GM18868 (cell line): ENCODE data around the gene HYCC2.
"Not testable (repeated sequence)": the region's sequence is repeated elsewhere in the genome, so short reads cannot be mapped to it uniquely, and the experiment has no call there.

Experiments used
- ATAC-seq: cut with Tn5 transposase; IDR thresholded peaks from one replicate; pipeline ENCODE4 v1.9.1; 2021; ENCODE audit warnings: mild to moderate bottlenecking, moderate library complexity; ENCODE audit not compliant: unreplicated experiment

The HYCC2 gene

DNA sequence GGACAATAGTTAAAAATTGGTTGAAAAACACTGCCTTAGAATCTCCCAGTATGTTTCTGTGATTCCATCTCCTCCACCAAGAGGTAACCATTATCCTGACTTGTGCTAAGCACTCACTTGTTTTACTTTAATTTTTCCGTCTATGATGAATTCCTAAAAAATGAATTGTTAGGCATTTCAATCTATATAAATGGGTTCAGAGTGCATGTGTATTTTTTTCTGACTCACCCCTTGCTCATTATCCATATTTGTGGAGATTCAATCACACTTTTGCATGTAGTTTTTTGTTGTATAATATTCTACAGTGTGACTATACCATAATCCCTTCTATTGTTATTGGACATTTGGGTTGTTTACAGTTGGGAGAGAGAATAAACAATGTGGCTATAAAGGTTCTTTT is 1.6 kb upstream of the HYCC2 start:
- no peak for ATAC-seq

DNA sequence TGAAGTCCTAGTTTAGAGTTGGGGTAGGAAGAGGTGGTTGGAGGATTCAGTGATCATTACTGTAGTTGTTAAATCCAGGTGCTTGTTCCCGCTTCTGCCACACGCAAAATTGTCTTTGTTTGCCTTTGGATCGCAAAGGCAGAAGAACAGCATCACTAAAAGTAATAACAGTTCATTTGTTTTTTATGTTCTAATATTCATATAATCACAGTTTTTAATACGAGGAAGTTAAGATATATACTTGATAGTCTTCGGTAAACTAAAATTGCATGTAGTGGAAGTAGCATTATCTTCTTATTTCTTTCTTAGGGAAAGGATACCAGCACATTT is 695 bp upstream of the HYCC2 start:
- no peak for ATAC-seq

DNA sequence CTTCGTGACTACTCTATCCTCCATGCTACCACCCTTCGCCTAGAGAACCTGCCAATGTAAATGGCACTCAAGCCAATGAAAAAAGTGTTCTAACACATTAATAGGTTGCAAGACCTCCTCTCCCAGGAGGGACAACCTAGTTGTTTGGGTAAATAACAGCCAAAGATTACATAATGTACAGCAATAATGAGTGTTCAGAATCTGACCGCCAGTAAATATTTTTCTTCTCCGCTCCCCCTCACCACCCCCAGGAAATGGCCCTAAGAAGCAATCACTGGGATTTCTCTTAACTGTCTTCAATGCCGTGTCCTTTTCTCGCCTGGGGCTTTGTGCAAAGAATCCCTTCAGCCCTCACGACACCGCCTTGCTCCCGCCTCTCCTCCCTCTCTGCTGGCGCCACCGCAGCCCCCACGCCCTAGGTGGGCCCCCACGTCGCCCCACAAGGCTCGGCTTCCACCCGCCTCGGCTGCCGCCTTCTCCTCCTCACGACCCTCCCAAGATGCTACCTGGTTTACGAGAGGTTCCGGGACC is 458 bp downstream of the HYCC2 start:
- peak; percentile 17 for ATAC-seq

DNA sequence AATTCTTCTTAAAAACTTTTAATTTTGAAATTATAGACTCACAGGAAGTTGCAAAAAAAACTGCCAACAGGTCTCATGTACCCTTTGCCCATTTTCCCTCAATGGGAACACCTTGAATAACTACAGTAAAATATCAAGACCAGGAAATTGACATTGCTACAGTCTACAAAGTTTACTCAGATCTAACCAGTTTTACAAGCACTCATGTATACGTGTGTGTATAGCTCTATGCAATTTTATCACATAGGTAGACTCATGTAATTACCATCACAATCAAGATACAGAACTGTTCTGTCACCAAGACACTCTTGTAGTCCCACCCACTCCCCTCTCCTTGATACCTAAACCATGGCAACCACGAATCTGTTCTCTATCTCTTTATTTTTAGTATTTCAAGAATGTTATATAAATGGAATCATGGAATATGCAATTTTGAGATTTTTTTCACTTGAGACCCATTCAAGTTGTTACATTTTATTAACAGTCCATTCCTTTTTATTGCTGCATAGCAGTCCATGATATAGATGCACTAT is 6.6 kb downstream of the HYCC2 start:
- ATAC-seq = no peak

DNA sequence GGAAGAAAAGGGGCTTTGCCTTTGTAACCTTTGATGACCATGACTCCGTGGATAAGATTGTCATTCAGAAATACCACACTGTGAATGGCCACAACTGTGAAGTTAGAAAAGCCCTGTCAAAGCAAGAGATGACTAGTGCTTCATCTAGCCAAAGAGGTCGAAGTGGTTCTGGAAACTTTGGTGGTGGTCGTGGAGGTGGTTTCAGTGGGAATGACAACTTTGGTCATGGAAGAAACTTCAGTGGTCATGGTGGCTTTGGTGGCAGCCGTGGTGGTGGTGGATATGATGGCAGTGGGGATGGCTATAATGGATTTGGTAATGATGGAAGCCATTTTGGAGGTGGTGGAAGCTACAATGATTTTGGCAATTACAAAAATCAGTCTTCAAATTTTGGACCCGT is 8.0 kb downstream of the HYCC2 start:
- ATAC-seq = not testable (repeated sequence)

DNA sequence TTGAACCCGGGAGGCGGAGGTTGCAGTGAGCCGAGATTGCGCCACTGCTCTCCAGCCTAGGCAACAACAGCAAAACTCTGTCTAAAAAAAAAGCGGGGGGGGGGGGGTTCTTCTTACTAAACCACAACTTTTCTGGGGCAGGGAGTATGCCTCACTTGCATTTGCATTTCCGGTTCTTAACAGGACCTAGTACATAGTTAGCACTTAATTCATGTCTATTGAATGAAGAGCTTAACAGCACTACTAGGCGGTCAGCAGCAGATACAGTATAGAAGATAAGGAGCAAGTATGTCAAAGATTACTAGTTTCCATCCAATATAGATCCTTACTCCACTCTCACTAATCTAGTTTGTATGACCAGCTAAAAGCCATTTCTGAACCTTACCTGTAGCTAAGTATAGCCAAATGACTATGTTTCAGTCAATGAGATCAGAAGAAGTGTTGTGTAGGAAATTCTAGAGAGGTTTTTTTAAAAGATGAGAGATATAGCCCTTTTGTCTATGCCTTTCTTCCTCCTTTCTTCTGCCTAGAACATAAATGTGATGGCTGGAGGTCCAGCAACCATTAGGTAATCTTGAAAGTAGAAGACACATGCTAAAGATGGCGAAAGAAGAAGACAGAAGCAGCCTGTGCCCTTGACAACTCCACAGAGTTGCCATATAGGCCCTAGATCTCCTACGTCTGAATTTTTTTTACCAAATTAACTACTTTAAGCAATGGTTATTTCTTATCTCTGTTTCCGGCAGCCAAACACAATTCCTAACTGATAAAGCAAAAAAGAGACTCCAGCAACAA is 11.3 kb downstream of the HYCC2 start:
- ATAC-seq = no peak

DNA sequence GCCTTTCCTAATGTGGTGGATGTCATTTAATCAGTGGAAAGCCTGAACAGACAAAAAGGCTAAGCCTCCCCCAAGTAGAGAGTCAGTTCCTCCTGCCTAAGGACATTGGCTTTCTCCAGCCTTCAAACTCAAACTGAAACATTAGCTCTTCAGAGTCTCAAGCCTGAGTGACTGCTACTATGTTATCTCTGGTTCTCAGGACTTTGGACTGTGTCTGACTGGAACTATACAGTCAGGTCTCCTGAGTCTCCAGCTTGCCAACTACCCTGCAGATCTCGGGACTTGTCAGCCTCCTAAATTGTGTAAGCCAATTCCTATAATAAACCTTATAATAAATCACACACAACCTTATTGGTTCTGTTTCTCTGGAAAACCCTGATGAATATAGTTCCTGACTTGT is 12.6 kb downstream of the HYCC2 start:
- ATAC-seq = no peak

DNA sequence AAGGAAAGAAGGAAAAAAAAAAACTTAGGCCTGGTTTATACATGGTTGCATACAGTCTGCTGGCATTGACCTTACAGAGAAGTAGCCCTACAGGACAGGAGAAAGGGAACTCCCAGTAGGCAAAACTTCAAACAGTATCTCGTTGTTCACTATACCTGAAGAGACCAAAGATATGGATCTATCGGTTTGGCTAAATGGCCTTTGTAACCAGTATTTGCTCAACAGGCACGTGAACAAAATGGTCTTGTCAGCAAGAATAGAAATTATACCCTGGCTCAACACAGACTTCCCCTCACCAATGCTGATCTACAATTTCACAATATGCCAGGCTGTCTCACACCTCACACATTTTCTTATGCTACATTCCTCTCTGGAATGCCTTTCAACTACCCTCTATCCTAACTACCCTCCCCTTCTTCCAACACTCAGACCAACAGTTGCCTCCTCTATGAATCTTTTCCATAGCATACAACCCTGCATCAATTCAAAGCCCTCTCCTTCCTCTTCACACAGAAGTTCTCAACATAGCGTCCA is 13.7 kb downstream of the HYCC2 start:
- ATAC-seq = no peak

DNA sequence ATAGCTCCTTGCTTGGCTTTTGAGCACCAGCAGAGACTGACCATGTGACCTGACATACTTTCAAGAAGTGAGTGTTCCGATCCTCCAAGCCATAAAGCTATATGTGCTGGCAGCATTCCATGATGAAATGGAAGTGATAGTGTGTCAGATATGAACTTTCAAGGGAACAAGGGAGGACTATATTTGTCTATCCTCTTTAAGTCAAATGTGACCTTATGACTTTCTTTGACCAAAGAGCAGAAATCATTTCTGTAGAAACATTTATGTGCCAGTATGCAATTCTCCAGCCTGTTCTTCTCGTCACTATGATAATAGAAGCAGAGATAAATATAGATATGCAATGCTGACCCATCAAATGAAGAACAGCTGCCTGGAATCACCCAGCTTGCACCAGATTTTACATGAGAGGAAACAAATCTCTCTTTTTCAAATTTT is 14.4 kb downstream of the HYCC2 start:
- no peak for ATAC-seq

DNA sequence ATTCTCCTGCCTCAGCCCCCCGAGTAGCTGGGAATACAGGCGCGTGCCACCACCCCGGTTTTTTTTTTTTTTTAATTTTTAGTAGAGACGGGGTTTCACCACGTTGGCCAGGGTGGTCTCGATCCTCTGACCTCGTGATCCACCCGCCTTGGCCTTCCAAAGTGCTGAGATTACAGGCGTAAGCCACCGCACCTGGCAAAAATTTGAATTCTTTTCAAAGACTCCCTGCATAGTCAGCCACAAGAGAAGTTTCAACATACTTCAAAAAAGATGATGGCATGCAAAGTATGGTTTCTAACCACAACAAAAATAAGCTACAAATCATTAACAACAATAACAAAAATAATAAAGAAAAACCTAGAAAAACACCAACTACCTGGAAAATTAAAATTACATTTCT is 22.0 kb downstream of the HYCC2 start:
- no peak for ATAC-seq

DNA sequence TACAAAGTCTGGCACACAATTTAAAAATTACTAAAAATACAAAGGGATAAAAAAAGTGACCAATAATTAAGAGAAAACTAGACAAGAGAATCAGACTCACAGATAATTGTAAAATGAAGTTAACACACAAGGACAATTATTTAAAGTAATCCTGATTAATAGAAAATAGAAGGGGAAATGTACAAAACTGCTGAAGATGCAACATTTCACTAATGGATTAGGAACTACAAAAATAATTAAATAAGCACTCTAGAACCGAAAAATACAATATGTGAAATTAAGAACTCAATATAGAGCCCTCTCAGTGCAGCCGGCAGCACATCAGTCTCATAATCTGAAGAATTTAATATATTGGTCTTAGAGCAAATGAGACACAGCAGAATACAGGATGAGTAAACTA is 24.6 kb downstream of the HYCC2 start:
- no peak for ATAC-seq

DNA sequence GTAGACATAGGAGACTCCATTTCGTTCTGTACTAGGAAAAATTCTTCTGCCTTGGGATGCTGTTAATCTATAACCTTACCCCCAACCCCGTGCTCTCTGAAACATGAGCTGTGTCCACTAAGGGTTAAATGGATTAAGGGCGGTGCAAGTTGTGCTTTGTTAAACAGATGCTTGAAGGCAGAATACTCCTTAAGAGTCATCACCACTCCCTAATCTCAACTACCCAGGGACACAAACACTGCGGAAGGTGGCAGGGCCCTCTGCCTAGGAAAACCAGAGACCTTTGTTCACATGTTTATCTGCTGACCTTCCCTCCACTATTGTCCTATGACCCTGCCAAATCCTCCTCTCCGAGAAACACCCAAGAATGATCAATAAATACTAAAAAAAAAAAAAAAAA is 28.4 kb downstream of the HYCC2 start:
- ATAC-seq = not testable (repeated sequence)

DNA sequence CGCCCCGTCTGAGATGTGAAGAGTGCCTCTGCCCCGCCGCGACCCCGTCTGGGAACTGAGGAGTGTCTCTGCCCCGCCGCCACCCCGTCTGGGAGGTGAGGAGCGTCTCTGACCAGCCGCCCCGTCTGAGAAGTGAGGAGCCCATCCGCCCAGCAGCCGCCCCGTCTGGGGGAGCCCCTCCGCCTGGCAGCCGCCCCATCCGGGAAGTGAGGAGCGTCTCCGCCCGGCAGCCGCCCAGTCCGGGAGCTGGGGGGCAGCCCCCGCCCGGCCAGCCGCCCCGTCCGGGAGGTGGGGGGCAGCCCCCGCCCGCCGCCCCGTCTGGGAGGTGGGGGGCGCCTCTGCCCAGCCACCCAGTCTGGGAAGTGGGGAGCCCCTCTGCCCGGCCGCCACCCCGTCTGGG is 29.0 kb downstream of the HYCC2 start:
- not testable (repeated sequence) for ATAC-seq

DNA sequence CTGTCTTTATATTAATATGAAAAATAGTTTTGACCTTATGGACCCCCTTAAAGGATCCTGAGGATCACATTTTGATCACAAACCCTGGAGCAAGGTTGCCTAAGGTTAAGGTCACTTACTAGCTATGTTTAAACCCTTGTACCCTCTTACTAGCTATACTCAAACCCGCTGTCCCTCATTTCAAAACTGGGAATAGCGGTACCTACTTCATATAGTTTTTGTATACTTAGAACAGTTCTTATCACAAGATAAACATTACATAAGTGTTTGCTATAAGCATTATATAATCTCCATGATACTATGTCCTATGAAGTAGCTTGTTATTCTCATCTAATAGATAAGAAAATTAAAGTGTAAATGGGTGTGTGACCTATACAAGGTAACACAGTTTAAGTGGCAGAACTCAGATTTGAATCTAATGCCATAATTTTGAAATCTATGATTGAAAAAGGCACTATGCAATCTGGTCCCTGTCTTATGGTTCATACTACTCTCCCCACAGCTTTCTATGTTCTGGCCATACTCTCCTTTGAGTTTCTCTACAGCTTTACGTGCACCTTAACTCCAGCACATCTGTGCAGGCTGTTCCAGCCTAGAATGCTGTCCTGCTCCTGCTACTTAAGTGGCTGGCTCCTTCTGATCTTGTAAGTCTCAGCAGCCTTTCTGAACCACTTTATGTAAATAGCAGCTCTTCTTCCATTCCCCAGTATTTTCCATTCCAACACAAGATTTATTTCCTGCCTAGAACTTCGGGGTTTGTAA is 30.4 kb downstream of the HYCC2 start:
- ATAC-seq = no peak

DNA sequence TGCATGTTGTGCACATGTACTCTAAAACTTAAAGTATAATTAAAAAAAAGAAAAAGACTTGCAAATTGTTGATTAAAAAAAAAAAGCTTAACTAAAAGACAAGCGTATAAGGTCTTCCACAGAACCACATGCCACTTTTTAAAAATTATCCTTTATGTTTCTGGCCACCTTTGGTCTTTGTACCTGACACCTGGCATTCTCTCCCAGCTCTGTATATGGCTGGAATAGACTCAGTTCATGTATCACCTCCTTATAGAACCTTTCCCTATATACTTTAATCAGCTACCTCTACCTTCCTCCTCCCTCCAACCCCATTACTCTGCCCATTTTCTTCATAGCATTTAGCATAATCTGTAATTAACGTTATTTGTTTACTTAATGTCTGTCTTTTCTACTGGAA is 32.6 kb downstream of the HYCC2 start:
- no peak for ATAC-seq

DNA sequence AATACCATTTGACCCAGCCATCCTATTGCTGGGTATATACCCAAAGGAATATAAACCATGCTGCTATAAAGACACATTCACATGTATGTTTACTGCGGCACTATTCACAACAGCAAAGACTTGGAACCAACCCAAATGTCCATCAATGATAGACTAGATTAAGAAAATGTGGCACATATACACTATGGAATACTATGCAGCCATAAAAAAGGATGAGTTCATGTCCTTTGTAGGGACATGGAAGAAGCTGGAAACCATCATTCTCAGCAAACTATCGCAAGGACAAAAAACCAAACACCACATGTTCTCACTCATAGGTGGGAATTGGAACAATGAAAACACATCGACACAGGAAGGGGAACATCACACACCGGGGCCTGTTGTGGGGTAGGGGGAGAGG is 33.1 kb downstream of the HYCC2 start:
- not testable (repeated sequence) for ATAC-seq

DNA sequence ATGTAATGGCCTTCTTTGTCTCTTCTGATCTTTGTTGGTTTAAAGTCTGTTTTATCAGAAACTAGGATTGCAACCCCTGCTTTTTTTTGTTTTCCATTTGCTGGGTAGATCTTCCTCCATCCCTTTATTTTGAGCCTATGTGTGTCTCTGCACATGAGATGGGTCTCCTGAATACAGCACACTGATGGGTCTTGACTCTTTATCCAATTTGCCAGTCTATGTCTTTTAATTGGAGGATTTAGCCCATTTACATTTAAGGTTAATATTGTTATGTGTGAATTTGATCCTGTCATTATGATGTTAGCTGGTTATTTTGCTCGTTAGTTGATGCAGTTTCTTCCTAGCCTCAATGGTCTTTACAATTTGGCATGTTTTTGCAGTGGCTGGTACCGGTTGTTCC is 37.1 kb downstream of the HYCC2 start:
- not testable (repeated sequence) for ATAC-seq

DNA sequence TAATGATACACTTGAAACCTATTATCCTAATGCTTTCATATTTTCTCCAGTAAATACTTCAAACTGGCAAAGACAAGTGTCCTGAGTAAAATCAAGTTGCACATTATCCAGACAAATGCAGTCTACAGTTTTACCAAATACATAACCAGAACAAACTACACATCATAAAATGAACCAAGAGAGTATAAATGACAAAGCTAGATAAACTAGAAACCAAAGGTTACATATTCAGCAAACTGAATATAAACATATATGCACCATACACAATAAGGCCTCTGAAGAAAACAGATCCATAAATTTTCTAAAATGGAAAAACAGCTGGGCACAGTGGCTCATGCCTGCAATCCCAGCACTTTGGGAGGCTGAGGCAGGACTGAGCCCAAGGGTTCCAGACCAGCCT is 47.0 kb downstream of the HYCC2 start:
- ATAC-seq = no peak

DNA sequence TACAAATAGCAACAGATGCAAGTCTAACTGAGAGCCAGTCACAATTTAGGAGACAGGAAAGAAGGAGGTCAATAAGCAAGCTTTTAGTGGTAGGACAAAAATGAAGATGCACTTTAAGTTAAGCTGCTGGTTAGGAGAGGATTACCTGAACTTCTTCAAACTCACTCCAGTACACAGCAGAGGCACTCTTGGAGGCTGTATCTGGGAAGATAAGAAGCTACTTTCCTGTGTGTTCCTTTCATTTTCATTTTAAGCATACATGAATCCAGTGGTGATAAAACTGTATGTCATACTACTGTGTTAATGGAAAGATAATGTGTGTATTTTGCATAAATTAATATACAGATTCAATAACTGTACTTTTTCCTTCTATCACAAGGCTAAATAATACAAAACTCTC is 49.6 kb downstream of the HYCC2 start:
- ATAC-seq = no peak
